M059J (cell line): ENCODE measurements around the gene USP30. TPM values are rescaled to one million over a fixed set of nuclear protein-coding genes. Genes with fewer than 3 reads are reported as not detected.

ENCODE experiments used
- DNase-seq: peaks from one replicate; pipeline ENCODE4 v3.0.0-alpha.2; 2012; ENCODE audit warnings: low read depth
- total RNA-seq: library from RNA; depleted of rRNA; stranded (reverse); fragments of >200 nt; shearing (Covaris generic); gene quantifications from 2 replicates; pipeline ENCODE4 v1.2.3, GENCODE V29; 2014; rRNA removed

Gene USP30
- total RNA-seq, 1 experiment from 2014 or later: 18.7 TPM

DNA sequence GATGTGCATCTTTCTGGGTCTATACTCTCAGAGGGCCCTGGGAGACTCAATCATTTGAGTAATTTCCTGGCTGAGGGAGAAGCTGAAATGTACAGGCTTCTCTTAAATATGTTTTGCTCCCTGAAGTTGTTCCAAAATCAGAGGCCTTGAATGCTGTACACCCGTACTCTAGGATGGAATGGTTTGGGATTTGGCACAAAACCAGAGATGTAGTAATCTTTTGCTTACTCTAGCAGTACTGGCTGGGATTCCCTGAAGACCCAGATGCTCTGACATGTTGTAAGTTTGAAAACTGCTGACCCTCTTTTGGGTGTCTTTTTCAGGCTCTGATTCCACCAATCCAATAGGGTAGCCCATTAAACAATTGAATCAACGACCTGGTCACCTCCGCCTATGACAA, 74.4 kb downstream of the USP30 start:
- no peak for DNase-seq

DNA sequence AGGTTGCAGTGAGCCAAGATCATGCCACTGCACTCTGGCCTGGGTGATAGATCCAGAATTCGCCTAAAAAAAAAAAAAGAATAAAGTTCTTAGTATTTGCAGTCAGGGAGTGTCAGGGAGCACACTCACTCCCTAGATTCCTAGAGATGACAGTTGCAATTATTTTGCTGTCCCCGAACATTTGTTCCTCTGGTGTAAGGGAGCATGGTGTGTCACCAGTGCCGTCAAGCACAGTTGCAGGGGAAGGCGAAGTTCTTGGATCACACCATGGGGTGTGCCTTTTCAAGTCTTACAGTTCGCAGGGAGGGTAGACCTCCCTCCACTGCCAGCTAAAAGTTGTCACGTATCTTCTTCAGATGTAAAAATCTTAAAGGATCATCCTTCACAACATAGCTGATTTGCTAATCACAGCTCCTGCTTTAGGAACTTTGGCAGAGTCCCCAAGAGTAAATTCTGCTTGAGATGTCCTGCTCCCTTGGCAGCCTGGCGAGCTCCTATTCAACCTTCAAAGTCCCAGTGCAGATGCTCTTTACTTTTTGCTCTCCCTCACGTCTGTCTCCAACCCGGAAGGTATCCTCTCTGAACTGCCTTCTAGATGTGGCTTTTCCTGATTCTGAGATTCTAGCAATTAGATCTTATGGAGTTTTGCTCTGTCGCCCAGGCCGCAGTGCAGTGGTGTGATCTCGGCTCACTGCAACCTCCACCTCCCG, 75.3 kb downstream of the USP30 start:
- DNase-seq: no peak

DNA sequence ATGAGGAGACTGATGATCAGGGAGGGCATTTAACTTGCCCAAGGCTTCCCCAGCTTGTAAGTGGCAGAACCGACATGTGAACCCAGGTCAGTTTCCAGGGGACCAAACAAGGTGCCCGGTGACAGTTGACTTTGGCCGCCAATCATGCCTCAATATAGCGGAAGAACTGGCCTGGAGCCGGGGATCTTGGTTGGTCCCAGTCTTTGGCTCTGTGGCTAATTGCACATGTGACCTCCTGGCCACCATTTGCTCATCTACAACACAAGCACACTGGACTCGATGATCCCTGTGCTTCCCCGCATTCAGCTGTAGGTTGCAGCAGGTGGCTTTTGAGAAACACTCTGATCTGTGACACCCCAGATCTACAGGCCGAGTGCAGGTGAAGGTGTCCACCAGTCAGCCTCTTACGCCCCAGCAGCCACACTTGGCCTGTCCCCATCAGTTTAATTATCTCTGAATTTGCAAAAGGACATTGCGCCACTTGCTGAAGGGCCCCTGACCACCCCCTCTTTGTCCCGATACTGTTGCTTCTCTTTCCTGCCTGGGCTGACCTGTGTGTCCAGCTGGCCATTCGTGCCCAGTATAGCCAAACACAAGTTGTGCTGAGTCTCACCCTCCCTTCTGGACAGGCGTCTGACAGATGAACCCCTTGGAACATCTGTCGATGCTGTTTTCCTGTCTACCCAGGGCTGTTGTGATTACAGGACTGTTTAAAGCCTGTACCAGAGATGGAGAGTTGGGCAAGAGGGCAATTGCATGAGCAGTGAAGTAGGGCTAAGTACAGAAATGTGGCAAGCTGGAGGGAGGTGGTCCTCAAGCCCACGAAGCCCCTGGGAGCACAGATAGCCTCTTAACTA, 78.1 kb downstream of the USP30 start:
- no peak for DNase-seq

DNA sequence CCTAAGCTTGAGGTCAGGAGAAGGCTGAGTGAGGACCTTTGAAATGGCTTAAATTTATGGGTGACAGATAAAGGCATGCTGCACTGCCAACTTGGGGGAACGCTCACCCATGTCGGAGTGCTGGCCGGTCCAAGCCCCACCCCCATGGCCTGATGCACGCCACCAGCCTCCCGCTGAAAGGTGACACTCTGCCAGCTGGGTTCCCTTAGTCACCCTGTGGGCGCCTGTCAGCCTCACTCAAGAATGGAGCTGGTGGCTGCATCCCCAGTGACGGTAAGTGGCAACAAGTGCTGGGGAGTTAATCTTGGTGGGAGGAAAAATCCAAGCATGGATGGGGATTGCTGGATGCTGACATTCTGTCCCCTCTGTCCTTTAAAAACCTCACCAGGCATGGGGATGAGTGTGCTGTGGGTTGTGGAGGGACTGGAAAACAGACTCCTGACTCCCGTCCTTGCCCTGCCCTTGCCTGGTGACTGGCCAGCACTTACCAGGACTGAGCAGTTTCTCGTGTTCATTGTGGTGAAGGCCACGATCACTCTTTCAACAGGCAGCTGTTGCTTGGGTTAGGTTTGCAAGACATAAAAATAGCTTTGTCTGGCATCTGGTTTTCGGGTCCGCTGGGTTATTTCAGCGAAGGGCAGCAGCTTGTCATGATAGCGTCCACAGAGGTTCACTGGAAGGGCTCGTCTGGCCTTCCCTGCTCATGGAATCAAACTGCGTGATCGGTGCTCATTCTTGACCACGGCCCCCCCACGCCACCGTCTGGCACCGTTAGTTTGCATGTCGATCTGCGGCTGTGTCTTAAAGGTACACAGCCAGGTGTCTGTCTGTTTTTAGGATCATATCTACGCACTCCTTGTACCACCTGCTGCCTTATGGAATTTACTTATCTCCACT, 79.0 kb downstream of the USP30 start:
- peak; percentile 49 for DNase-seq

DNA sequence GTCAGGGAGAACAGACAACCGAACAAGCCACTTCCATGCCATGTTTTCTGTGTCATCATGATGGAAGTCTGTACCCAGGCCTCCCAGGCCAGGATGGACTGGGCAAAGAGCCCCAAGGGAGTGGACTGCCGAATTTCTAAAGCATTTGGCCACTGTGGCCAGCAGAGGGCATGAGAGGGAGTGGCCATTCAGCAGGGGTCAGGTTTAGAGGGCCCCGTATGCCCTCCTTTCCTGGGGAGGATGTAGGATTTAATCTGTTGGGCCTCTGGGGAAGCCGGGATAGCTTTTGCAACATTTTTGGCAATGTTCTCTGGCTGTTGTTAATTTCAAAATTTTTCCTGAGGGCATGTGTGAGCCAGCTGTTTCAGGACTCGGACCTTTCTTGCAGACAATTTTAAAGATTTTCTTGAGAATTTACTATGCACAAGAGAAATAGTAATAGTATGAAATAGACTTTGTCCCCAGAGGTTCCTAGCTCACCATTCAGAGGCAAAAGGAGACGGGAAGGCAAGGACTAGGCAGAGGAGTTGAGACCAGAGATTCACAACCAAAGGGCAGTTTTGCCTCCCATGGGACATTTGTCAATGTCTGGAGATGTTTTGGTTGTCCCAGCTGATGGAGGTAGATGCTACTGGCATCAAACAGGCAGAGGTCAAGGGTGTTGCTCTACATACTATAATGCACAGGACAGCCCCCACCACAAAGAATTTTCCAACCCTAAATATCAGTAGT, 82.0 kb downstream of the USP30 start:
- DNase-seq: peak; percentile 40

DNA sequence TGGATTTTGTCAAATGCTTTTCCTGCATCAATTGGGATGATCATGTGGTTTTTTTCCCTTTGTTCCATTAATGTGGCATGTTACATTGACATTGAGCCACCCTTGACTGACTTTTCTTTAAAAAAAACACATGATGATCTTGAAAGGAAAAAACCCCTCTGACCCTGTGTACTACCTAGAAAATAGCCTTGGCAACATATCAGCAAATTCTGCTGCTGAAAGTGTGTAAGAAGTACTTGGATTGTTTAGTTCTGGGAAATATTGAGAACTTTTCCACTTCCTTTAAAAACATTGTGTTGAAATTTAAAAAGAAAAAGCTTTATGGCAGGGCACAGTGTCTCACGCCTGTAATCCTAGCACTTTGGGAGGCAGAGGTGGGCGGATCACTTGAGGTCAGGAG, 84.7 kb downstream of the USP30 start:
- DNase-seq: no peak

Other genes with a start within 250 kb of the USP30 start
- 10.5 and 20.1 TPM in 2 replicates for gene SSH1, start 195.0 kb upstream of the USP30 start, total RNA-seq
- gene DAO, start 172.5 kb upstream of the USP30 start, total RNA-seq: not detected in 2 replicates
- not detected in 2 replicates for gene SVOP, start 31.5 kb upstream of the USP30 start, total RNA-seq
- gene ALKBH2, start 40.9 kb downstream of the USP30 start, total RNA-seq: 4.2 and 10.8 TPM in 2 replicates
- 72.3 and 78.1 TPM in 2 replicates for gene UNG, start 45.0 kb downstream of the USP30 start, total RNA-seq
- 5.5 and 6.6 TPM in 2 replicates for gene ACACB, start 64.0 kb downstream of the USP30 start, total RNA-seq